ENCODE results near the gene CAPN7.

Gene CAPN7

GRCh38 chr3:15204005-15204404 lies 2.0 kb upstream of the CAPN7 start:
- DNase-seq = no peak

GRCh38 chr3:15205482-15205933 lies 538 bp upstream of the CAPN7 start:
- no peak for DNase-seq

- DNase-seq = no peak
These were observed 873 bp downstream of the CAPN7 start for GRCh38 chr3:15206662-15207576.

- no peak for DNase-seq
These were observed 1.9 kb downstream of the CAPN7 start for GRCh38 chr3:15207836-15208504.

GRCh38 chr3:15211937-15212336 lies 5.9 kb downstream of the CAPN7 start:
- no peak for DNase-seq

GRCh38 chr3:15214758-15215157 lies 8.7 kb downstream of the CAPN7 start:
- DNase-seq = no peak

GRCh38 chr3:15215996-15216395 lies 9.9 kb downstream of the CAPN7 start:
- DNase-seq = no peak

GRCh38 chr3:15216501-15216900 lies 10.5 kb downstream of the CAPN7 start:
- DNase-seq = no peak

GRCh38 chr3:15217011-15217671 lies 11.1 kb downstream of the CAPN7 start:
- DNase-seq = no peak

GRCh38 chr3:15217841-15218267 lies 11.8 kb downstream of the CAPN7 start:
- no peak for DNase-seq

GRCh38 chr3:15218689-15219088 lies 12.6 kb downstream of the CAPN7 start:
- DNase-seq = no peak

- no peak for DNase-seq
These were observed 14.0 kb downstream of the CAPN7 start for GRCh38 chr3:15220056-15220455.

- DNase-seq = no peak
These were observed 14.6 kb downstream of the CAPN7 start for GRCh38 chr3:15220661-15221060.

GRCh38 chr3:15221574-15222217 lies 15.7 kb downstream of the CAPN7 start:
- DNase-seq = no peak

- DNase-seq = no peak
These were observed 17.9 kb downstream of the CAPN7 start for GRCh38 chr3:15223685-15224572.

- no peak for DNase-seq
These were observed 22.1 kb downstream of the CAPN7 start for GRCh38 chr3:15228147-15228546.

- no peak for DNase-seq
These were observed 23.2 kb downstream of the CAPN7 start for GRCh38 chr3:15229262-15229661.

GRCh38 chr3:15241341-15241740 lies 35.3 kb downstream of the CAPN7 start:
- no peak for DNase-seq

- no peak for DNase-seq
These were observed 37.9 kb downstream of the CAPN7 start for GRCh38 chr3:15243822-15244482.

- no peak for DNase-seq
These were observed 40.1 kb downstream of the CAPN7 start for GRCh38 chr3:15246186-15246585.

GRCh38 chr3:15253023-15253697 lies 47.1 kb downstream of the CAPN7 start:
- no peak for DNase-seq

All from COR-L47 (cell line).